ENCODE data around the gene UBTD1.

GRCh38 chr10:97518301-97519043 is 19.7 kb downstream of the UBTD1 start:
- TF ChIP-seq GATA2 (IDR thresholded peaks at IDR 0.05; ENCODE audit: low read depth, low read length) (no peak), GATA3 (IDR thresholded peaks at IDR 0.05; ENCODE audit: low read depth, low read length) (no peak)

Data from SH-SY5Y (cell line).